Measurements from ENCODE around the gene TAOK1.
A peak's percentile ranks its signal among the peaks of the same experiment; 100 is the strongest.

The TAOK1 gene

GRCh38 chr17:29577385-29578211, 187.4 kb downstream of the TAOK1 start:
- ChIA-PET CTCF (interaction anchor here (0.6 to 5.9 kb wide), 2 partner anchors 15 to 290 kb away, joined by 3 to 74 read pairs; partner anchors contain the start of gene ANKRD13B), POLR2A (interaction anchor here (1.0 to 1.4 kb wide), 4 partner anchors 10 to 283 kb away, joined by 3 to 5 read pairs (median 4); partner anchors contain the start of genes ABHD15 and NUFIP2)
- TF ChIP-seq ZFP69B (tag by site-specific recombination; IDR thresholded peaks at IDR 0.05) (no peak), ZNF335 (tag by site-specific recombination; conservative IDR thresholded peaks at IDR 0.05) (no peak), ZFHX2 (tag by site-specific recombination; conservative IDR thresholded peaks at IDR 0.05) (peak; percentile 30; the same call in 1 of the 2 replicates), ZNF341 (tag by site-specific recombination; IDR thresholded peaks at IDR 0.05; ENCODE audit: low read depth) (peak; percentile 76)
- Histone ChIP-seq H3K27ac (ENCODE audit: extremely low read depth, low read depth, low read length) (no peak overlapping the region), H3K36me3 (ENCODE audit: control insufficient read depth in 2 of 2, insufficient read depth in 1 of 2, low read length in 2 of 2) (peaks cover 14 to 95% of the 10 kb centered on the region in 2 experiments), H3K9me3 (ENCODE audit: control insufficient read depth, insufficient read depth, low read depth, low read length) (no peaks in the 10 kb centered on the region), H3K4me1 (ENCODE audit: control insufficient read depth, insufficient read depth, low read length) (no peaks in the 10 kb centered on the region), H3K4me3 (ENCODE audit: low read depth, low read length) (no peak overlapping the region)

GRCh38 chr17:29578626-29579485, 188.7 kb downstream of the TAOK1 start:
- POLR2A ChIA-PET = no interaction called here
- Histone ChIP-seq H3K27ac (ENCODE audit: extremely low read depth, low read depth, low read length) (no peak overlapping the region), H3K4me1 (ENCODE audit: control insufficient read depth, insufficient read depth, low read length) (no peaks in the 10 kb centered on the region), H3K36me3 (ENCODE audit: control insufficient read depth in 2 of 2, insufficient read depth in 1 of 2, low read length in 2 of 2) (peaks cover 11 to 99% of the 10 kb centered on the region in 2 experiments; a peak in 2 of 3 replicates), H3K9me3 (ENCODE audit: control insufficient read depth, insufficient read depth, low read depth, low read length) (no peaks in the 10 kb centered on the region), H3K4me3 (ENCODE audit: low read depth, low read length) (no peak overlapping the region)
- CTCF ChIA-PET = interaction anchor here (0.6 to 5.9 kb wide), 10 partner anchors 9 to 760 kb away, joined by 3 to 74 read pairs (median 6); partner anchors contain the start of genes ANKRD13B and TP53I13
- TF ChIP-seq ZNF24 (tag by site-specific recombination; IDR thresholded peaks at IDR 0.05) (no peak), ZNF335 (tag by site-specific recombination; conservative IDR thresholded peaks at IDR 0.05) (no peak), SCRT2 (tag by site-specific recombination; IDR thresholded peaks at IDR 0.05) (peak; percentile 92), ZNF701 (tag by site-specific recombination; IDR thresholded peaks at IDR 0.05) (no peak), BCL6B (tag by site-specific recombination; IDR thresholded peaks at IDR 0.05) (no peak), GFI1B (tag by site-specific recombination; IDR thresholded peaks at IDR 0.05) (no peak), ZNF292 (tag by site-specific recombination; IDR thresholded peaks at IDR 0.05; ENCODE audit: borderline replicate concordance, low read depth) (no peak), SCRT1 (tag by site-specific recombination; IDR thresholded peaks at IDR 0.05; ENCODE audit: borderline replicate concordance) (peak; percentile 77), ZNF654 (tag by site-specific recombination; IDR thresholded peaks at IDR 0.05; ENCODE audit: low read depth) (no peak)

GRCh38 chr17:29579866-29580771, 190.0 kb downstream of the TAOK1 start:
- no peak overlapping the region for H3K4me3 ChIP-seq (ENCODE audit: low read depth, low read length)
- H3K36me3 ChIP-seq (ENCODE audit: control insufficient read depth in 2 of 2, insufficient read depth in 1 of 2, low read length in 2 of 2) = peaks cover 11 to 92% of the 10 kb centered on the region in 2 experiments; a peak in 2 of 3 replicates
- POLR2A ChIA-PET = interaction anchor here (1.2 to 2.0 kb wide), 2 partner anchors 12 to 14 kb away, joined by 4 to 14 read pairs; no protein-coding TSS in a partner anchor
- no peaks in the 10 kb centered on the region for H3K4me1 ChIP-seq (ENCODE audit: control insufficient read depth, insufficient read depth, low read length)
- CTCF ChIA-PET = interaction anchor here (0.5 to 5.9 kb wide), 17 partner anchors 11 to 759 kb away, joined by 3 to 74 read pairs (median 4); partner anchors contain the start of genes ANKRD13B and TP53I13
- H3K27ac ChIP-seq (ENCODE audit: extremely low read depth, low read depth, low read length) = no peak overlapping the region
- H3K9me3 ChIP-seq (ENCODE audit: control insufficient read depth, insufficient read depth, low read depth, low read length) = no peaks in the 10 kb centered on the region
- 0 out of 2 replicates have a peak, but pooled peaks have one; percentile 49 for TF ChIP-seq ZNF561 (tag by site-specific recombination; IDR thresholded peaks at IDR 0.05; ENCODE audit: borderline replicate concordance)
- 0 out of 2 replicates have a peak, but pooled peaks have one; percentile 37 for TF ChIP-seq TSHZ1 (tag by site-specific recombination; IDR thresholded peaks at IDR 0.05; ENCODE audit: borderline replicate concordance)
- TF ChIP-seq ZNF221 (tag by site-specific recombination; IDR thresholded peaks at IDR 0.05; ENCODE audit: borderline replicate concordance) = no peak
- peak; percentile 65; the same call in 1 of the 2 replicates for TF ChIP-seq ZNF580 (tag by site-specific recombination; IDR thresholded peaks at IDR 0.05)
- TF ChIP-seq ZBTB17 (tag by site-specific recombination; IDR thresholded peaks at IDR 0.05) = peak; percentile 57
- peak; percentile 47; the same call in 1 of the 2 replicates for TF ChIP-seq ZIC2 (tag by site-specific recombination; IDR thresholded peaks at IDR 0.05)
- no peak for TF ChIP-seq KLF7 (tag by site-specific recombination; IDR thresholded peaks at IDR 0.05; ENCODE audit: borderline replicate concordance)
- TF ChIP-seq SALL2 (tag by site-specific recombination; IDR thresholded peaks at IDR 0.05; ENCODE audit: borderline replicate concordance) = no peak
- TF ChIP-seq ZNF416 (tag by site-specific recombination; IDR thresholded peaks at IDR 0.05) = no peak

Measured in HEK293 (cell line).